Thoracic aorta (tissue), 2 donors: ENCODE data around the gene FCHO1. TPM values are rescaled to one million over a fixed set of nuclear protein-coding genes. Genes with fewer than 3 reads are reported as not detected.

Experiments used
- ATAC-seq: fragments of 150-250 bp; one replicate; pipeline ENCODE4 v1.8.0; 2017; ENCODE audit warnings: low read depth; ENCODE audit not compliant: insufficient number of reproducible peaks, low FRiP score
- DNase-seq: peaks from one replicate; pipeline ENCODE4 v3.0.0-alpha.2; 2020; ENCODE audit warnings: low spot score
- H3K27ac ChIP-seq, 2 donors: fragments of 200-600 bp; sonication (generic); 1 replicate in 1 of 2; 2 replicates in 1 of 2; pipeline ENCODE4 v1.5.1; 2016; ENCODE audit warnings: mild to moderate bottlenecking in 2 of 2, moderate library complexity in 2 of 2
- H3K27me3 ChIP-seq: fragments of 200-600 bp; sonication (generic); replicated peaks from 2 replicates; pipeline ENCODE4 v1.6.0; 2016; ENCODE audit warnings: mild to moderate bottlenecking; ENCODE audit not compliant: insufficient read depth
- H3K36me3 ChIP-seq: fragments of 200-600 bp; sonication (generic); one replicate; pipeline ENCODE4 v1.5.1; 2016
- H3K4me1 ChIP-seq, 2 donors: fragments of 200-600 bp; sonication (generic); 1 replicate in 1 of 2; 2 replicates in 1 of 2; pipeline versions ENCODE4 v1.5.1 to v1.6.0; 2016; ENCODE audit warnings: low read depth in 2 of 2, mild to moderate bottlenecking in 1 of 2; ENCODE audit not compliant: control insufficient read depth in 1 of 2
- H3K4me3 ChIP-seq: fragments of 200-600 bp; sonication (generic); 2 replicates; pipeline ENCODE4 v1.5.1; 2016; ENCODE audit warnings: mild to moderate bottlenecking
- H3K9me3 ChIP-seq: fragments of 200-600 bp; sonication (generic); 2 replicates; pipeline ENCODE4 v1.5.1; 2016
- total RNA-seq, 2 donors: library from RNA; depleted of rRNA; stranded (reverse); fragments of >200 nt; gene quantifications; one replicate each; pipeline versions ENCODE4 v1.1.0 to v1.2.3, GENCODE V29; 2016
- TF ChIP-seq, protein P1 (sequence below): fragments of 200-600 bp; sonication (generic); IDR thresholded peaks from one replicate; pipeline ENCODE4 v1.5.1; 2019; ENCODE audit warnings: antibody characterized with exemption

FCHO1 gene
- total RNA-seq, 2 donors from 2014 or later: 8.5 to 8.9 TPM

DNA sequence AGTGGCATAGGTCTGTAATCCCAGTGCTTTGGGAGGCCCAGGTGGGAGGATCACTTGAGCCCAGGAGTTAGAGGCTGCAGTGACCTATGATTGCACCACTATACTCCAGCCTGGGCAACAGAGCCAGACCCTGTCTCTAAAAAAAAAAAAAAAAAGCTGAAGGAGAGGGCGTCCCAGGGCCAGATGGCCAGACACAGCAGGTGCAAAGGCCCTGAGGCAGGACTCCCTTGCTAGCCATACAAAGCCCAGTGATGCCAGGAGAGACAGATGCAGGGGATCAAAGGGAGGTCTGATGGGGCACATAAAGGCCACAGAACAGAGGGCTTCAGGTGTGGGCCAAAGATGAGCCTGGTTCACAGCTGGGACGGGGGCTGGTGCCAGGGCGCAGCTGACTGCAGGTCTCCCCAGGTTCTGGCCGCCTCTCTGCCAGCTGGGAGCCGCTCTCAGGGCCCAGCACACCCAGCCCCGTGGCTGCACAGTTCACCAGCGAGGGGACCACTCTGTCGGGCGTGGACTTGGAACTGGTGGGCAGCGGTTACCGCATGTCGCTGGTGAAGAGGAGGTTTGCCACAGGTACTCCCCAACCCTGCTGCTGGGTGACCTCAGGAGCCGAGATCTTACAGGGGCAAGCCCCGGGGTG, 36.1 kb downstream of the FCHO1 start:
- no peaks in the 10 kb centered on the region for H3K9me3 ChIP-seq
- H3K4me3 ChIP-seq: no peak overlapping the region
- H3K27ac ChIP-seq: no peak overlapping the region
- DNase-seq (no peak), ATAC-seq (no peak)
- H3K4me1 ChIP-seq: no peaks in the 10 kb centered on the region
- TF ChIP-seq, protein P1, sequence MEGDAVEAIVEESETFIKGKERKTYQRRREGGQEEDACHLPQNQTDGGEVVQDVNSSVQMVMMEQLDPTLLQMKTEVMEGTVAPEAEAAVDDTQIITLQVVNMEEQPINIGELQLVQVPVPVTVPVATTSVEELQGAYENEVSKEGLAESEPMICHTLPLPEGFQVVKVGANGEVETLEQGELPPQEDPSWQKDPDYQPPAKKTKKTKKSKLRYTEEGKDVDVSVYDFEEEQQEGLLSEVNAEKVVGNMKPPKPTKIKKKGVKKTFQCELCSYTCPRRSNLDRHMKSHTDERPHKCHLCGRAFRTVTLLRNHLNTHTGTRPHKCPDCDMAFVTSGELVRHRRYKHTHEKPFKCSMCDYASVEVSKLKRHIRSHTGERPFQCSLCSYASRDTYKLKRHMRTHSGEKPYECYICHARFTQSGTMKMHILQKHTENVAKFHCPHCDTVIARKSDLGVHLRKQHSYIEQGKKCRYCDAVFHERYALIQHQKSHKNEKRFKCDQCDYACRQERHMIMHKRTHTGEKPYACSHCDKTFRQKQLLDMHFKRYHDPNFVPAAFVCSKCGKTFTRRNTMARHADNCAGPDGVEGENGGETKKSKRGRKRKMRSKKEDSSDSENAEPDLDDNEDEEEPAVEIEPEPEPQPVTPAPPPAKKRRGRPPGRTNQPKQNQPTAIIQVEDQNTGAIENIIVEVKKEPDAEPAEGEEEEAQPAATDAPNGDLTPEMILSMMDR: no peak
- H3K27me3 ChIP-seq: no peaks in the 10 kb centered on the region
- H3K36me3 ChIP-seq: no peaks in the 10 kb centered on the region

DNA sequence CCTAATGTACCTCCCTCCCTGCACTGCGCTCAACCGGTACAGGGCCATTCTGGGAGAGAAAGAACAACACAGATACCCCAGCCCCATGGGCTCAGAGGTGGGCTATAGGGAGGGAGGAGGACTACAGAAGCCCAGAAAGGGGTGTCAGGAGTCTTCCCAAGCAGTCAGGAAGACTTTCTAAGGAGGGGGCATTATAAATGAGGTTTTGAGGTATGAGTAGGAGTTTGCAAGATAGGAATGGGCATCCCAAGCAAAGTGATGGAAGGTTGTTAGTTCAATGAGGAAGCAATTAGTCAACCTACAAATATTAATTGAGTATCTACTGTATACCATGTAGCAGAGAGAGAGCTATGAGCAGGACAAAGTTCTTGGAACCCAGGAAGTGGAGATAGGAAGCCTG, 37.4 kb downstream of the FCHO1 start:
- Histone ChIP-seq H3K36me3 (no peaks in the 10 kb centered on the region), H3K9me3 (no peaks in the 10 kb centered on the region), H3K4me3 (no peak overlapping the region), H3K27me3 (no peaks in the 10 kb centered on the region), H3K4me1 (no peaks in the 10 kb centered on the region), H3K27ac (no peak overlapping the region)
- ATAC-seq (no peak), DNase-seq (no peak)
- TF ChIP-seq, protein P1: no peak

DNA sequence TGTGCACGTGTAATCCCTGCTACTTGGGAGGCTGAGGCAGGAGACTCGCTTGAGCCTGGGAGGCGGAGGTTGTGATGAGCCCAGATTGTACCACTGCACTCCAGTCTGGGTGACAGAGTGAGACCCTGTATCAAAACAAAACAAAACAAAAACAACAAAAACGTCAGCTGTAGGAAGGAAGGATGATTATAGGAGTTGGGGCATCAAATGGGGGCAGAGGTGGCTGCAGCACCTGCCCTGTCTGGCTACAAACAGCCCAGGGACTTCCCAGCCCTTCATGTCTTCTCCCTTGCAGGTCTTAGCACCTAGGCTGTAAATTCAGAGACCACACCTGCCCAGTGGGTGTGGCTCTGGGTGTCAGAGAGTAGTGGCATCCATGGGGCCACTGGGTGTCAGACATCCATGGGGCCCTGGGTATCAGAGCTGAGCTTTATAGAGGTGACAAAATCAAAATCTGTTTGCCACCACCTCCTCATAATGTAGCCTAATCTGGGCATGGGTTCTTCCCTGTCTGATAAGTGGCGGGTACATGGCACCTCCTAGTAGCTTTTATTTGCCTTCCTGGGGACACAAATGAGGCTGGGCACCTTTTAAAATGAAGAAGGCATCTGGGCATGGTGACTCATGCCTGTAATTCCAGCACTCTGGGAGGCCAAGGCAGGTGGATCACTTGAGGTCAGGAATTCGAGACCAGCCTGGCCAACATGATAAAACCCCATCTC, 38.9 kb downstream of the FCHO1 start:
- Histone ChIP-seq H3K4me3 (no peak overlapping the region), H3K27ac (no peak overlapping the region), H3K27me3 (peaks cover 5% of the 10 kb centered on the region), H3K4me1 (peaks cover 0 to 3% of the 10 kb centered on the region in 2 donors), H3K36me3 (no peaks in the 10 kb centered on the region), H3K9me3 (no peaks in the 10 kb centered on the region)
- no peak for DNase-seq
- ATAC-seq: no peak
- TF ChIP-seq, protein P1: no peak

DNA sequence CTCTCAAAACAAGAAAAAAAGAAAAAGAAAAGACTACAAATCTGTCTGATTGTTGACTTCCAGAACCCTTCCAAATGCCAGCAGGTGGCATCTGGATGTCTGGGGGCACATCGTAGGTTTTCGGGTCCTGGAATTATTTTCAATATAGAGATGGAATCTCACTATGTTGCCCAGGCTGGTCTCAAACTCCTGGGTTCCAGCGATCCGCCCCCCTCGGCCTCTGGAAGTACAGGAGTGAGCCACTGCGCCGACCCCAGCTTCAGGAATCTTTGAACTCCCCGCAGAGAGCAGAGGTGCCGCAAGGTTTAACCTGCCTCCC, 43.1 kb downstream of the FCHO1 start:
- ATAC-seq (no peak), DNase-seq (no peak)
- Histone ChIP-seq H3K4me3 (peak overlapping the region; percentile 56), H3K27me3 (peaks cover 5% of the 10 kb centered on the region), H3K27ac (no peak overlapping the region), H3K36me3 (no peaks in the 10 kb centered on the region), H3K4me1 (peaks cover 0 to 3% of the 10 kb centered on the region in 2 donors), H3K9me3 (no peaks in the 10 kb centered on the region)
- TF ChIP-seq, protein P1: no peak

DNA sequence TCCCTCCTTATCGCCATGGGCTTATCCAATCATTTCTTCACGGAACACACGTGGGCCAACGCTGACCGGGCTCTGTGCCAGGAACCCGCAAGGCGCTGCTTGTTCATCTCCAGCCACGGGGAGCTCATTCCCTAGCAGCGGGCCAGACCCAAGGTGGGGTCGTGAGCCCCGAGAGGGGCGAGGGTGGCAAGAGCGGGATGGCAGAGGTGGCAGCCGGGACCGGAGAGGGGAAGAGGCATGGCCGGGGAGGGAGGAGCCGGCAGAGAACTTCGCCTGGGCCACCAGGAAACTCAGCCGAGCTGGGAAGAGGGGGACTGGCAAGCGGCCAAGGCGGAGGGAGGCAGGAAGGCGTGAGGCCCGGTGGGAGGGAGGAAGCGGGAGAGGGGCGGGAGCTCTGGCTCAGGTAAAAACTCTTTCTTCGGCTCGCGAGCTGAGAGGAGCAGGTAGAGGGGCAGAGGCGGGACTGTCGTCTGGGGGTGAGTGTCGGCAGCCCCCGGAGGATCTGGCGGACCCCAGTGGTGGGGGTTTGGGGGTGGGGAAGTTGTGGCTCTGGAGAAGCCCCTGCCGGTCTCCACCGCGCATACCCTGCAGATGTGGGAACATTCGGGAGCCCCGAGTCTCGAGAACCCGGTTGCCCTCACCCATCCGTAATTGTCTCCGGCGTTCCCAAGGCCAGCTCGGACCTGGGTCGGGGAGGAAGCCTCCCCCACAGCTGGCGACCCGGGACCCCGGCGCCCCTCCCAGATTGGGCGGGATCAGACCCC, 43.6 kb downstream of the FCHO1 start, which contains the start of gene B3GNT3:
B3GNT3 (plus strand) TSS at position 408 of the 764 bp plus-strand sequence. CDS start 12,670 bp downstream, outside the sequence.
- ATAC-seq: no peak
- DNase-seq: no peak
- Histone ChIP-seq H3K4me3 (peak within 1 kb of the TSS; percentile 56), H3K27ac (no peak within 1 kb of the TSS), H3K27me3 (peaks cover 5% of the 10 kb centered on the region), H3K9me3 (no peaks in the 10 kb centered on the region), H3K36me3 (no peaks in the 10 kb centered on the region), H3K4me1 (peaks cover 0 to 3% of the 10 kb centered on the region in 2 donors)
- TF ChIP-seq, protein P1: no peak
